PFSK-1 (cell line): ENCODE data around the gene ACTR6.

Experiments used
- FOXP2 ChIP-seq: optimal IDR thresholded peaks from 2 replicates; pipeline ENCODE3; 2011; ENCODE audit warnings: borderline replicate concordance, control low read depth, inconsistent platforms; ENCODE audit not compliant: insufficient read depth; ENCODE audit errors: extremely low read length, extremely low read depth
- POLR2AphosphoS5 ChIP-seq: IDR thresholded peaks from 2 replicates; pipeline ENCODE4 v1.6.1; 2012; ENCODE audit warnings: low read depth, mild to moderate bottlenecking, control low read depth, low read length, moderate library complexity
- REST ChIP-seq, 2 experiments: IDR thresholded peaks; 2 replicates each; pipeline versions ENCODE4 v1.6.1 to v1.8.0; 2011 to 2012; ENCODE audit warnings: low read depth in 2 of 2, low read length in 2 of 2, control low read depth in 1 of 2, inconsistent platforms in 1 of 2, mild to moderate bottlenecking in 1 of 2, moderate library complexity in 1 of 2; ENCODE audit not compliant: insufficient read depth in 1 of 2
- SIN3A ChIP-seq: IDR thresholded peaks from 2 replicates; pipeline ENCODE4 v1.6.1; 2012; ENCODE audit warnings: mild to moderate bottlenecking, low read length, moderate library complexity, borderline replicate concordance; ENCODE audit not compliant: insufficient read depth

GRCh38 chr12:100168562-100168961, 32.1 kb upstream of the ACTR6 start:
- TF ChIP-seq POLR2AphosphoS5 (no peak), REST (IDR thresholded peaks at IDR 0.05; ENCODE audit: insufficient read depth in 1 of 2, low read depth in 2 of 2, low read length in 2 of 2) (no peak), SIN3A (no peak), FOXP2 (no peak)
